GM12875 (cell line): Measurements from ENCODE around the gene SEMA6A.

ENCODE experiments used
- H3K4me3 ChIP-seq: one replicate; pipeline ENCODE4 v1.5.1; 2011; ENCODE audit warnings: low read depth, low read length, control low read depth
- TF ChIP-seq, protein P1 (sequence below): IDR thresholded peaks from 2 replicates; pipeline ENCODE4 v1.5.1; 2011; ENCODE audit warnings: low read depth, mild to moderate bottlenecking, control low read depth, inconsistent platforms, low read length, moderate library complexity, borderline replicate concordance; ENCODE audit not compliant: insufficient read depth

Gene SEMA6A

DNA sequence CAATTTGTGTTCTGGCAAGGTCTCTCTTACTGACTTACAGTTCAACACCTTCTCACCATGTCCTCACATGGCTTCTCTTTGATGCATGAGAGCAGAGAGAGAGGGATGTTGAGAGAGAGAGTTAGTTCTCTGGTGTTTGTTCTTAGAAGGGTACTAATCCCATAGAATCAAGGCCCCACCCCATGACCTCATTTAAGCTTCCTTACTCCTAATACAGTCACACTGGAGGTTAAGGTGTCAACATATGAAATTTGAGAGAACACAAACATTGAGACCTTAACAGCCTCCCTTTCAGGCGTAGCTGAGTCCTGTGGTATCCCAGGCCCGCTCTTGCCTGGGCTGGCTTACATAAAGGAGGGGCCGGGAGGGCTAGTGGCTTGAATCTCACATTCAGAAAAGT is 10.6 kb upstream of the SEMA6A start:
- TF ChIP-seq, protein P1, sequence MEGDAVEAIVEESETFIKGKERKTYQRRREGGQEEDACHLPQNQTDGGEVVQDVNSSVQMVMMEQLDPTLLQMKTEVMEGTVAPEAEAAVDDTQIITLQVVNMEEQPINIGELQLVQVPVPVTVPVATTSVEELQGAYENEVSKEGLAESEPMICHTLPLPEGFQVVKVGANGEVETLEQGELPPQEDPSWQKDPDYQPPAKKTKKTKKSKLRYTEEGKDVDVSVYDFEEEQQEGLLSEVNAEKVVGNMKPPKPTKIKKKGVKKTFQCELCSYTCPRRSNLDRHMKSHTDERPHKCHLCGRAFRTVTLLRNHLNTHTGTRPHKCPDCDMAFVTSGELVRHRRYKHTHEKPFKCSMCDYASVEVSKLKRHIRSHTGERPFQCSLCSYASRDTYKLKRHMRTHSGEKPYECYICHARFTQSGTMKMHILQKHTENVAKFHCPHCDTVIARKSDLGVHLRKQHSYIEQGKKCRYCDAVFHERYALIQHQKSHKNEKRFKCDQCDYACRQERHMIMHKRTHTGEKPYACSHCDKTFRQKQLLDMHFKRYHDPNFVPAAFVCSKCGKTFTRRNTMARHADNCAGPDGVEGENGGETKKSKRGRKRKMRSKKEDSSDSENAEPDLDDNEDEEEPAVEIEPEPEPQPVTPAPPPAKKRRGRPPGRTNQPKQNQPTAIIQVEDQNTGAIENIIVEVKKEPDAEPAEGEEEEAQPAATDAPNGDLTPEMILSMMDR: no peak

DNA sequence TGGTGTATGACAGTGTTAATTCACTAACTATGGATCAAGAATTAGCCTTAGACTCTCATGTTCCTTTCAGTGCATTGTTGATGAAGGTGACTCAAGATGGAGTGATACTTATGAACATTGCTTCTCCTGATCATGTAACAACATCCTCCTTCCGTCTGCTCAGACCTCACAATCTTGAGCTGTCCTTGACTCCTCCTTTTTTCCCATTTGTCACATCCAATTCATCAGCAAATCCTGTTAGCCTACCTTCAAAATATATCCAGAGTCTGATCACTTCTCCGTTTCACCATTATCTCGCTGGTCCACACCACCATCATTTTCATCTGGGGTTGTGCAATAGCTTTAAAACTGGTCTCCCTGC is 9.2 kb upstream of the SEMA6A start:
- TF ChIP-seq, protein P1: no peak
- no peak overlapping the region for H3K4me3 ChIP-seq

More for the DNA sequence above, 10.6 kb upstream of the SEMA6A start:
- H3K4me3 ChIP-seq: no peak overlapping the region

DNA sequence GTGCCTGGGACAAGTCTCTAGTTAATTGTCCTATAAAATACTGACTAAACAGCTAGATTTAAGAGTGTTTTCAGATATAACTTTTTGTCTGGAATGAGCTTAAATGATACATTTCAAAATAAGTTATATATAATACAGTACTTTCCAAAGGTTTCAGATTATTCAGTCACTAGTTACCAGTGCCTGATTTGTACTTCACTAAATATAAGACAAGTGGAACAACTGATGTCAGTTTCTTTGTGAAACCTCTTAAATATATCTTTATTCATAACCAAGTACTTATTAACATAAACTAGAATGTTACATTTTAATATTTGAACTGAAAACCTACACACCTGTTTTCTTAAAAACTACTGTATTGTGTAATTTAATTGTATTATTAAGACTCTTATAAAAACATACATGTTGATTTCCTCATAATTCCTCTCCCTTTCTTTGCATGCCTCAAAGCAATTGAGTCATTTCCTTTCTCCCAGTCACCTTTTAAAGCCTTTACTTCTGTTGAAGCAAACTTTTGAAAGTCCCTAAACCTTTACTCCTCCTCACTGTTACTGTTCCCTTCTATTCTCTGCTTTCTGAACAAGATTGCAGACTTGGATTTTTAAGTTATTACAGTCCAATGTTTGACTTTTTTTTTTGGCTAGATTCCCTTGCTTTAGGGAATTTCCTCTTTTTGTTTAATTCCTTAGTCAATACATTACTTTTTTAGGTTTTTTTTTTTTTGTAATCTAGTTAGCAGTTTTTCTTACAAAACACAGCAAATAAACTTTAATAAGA is 8.7 kb upstream of the SEMA6A start:
- no peak overlapping the region for H3K4me3 ChIP-seq
- TF ChIP-seq, protein P1: no peak

DNA sequence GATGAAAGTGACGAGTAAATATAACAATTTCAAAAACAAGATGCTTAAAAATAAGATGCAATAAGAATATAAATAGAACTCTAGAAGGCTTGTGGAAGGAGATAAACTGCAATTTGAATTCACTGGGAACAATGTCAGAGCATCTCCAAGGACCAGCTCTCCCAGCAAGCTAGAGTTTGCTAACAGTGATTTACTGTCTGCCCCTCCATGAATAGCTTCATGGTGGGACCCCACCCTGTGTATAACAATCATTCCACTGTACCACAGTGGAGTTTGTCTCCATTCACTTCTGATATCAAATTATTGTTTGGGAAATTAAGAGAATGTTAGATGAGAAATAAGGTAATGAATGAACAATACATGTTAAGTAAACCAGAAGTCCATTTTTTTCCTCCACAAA is 7.3 kb upstream of the SEMA6A start:
- H3K4me3 ChIP-seq: no peak overlapping the region
- TF ChIP-seq, protein P1: no peak

DNA sequence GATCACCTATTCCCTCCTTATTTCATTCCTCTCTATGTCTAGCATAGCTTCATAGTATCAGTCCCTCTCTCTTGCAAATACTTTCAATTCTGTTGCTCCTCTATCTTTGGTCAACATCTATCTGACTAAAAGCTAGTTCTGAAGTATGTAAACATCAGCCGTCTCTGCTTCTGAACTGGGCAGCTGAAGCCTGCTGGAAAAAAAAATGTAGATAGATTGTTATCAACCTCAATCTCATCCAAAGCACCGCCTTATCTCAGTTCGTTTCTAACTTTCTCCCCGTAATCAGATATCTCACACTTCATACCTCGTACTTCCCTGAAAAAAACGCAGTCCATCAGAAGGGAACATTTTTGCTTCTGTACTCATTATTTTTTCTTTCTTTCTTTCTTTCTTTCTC is 4.5 kb upstream of the SEMA6A start:
- TF ChIP-seq, protein P1: no peak
- H3K4me3 ChIP-seq: no peak overlapping the region

DNA sequence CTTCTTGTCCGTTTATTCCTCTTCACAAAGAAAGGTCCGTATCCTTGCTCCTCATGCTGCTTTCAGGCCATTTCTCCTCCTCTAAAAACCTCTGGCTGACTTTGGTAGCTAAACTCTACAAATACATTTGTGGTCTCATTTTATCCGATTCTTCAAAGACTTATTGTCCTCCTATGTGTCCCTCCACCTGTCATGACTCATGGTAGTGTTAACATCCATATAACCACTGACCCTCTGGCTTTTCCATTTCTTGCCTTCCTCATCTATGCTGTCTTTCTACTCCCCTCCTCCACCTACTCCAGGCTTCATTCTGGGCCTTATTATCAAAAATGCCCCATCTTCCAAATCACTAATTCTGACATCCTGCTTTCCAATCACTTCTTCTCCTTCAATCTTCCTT is 4.1 kb upstream of the SEMA6A start:
- H3K4me3 ChIP-seq: no peak overlapping the region
- TF ChIP-seq, protein P1: no peak

DNA sequence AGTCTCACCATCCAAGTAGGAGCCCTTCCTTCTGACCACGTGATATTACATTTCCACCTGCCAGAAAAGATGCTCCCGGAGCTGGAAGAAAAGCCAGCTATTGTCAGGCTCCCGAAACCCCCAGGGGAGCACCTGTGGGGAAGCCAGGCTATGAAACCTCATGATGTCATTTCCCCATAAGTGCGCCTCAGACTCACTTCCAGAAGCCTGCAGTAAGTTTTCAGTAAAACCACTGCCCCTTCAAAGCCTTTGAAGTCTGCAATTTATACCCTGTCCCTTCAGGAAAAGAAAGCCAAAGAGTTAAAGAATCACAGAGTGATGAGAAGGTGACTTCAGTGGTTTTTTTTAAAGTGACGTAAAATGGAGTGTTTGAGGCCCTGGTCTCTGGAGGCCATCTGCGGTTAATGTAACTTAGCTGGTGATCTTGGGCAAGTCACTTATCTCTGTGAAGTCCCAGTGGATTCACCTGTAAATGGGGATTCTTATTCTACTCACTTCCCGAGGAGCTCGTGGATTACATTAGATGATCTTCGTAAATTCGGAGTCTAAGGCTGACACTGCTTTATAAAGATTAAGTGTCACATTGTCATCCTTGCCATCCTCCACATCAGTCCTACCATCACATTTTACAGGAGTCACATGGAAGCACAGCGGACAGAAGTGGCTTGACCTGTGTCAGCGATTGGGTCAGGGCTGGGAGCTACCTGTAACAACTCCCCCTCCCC is 2.6 kb upstream of the SEMA6A start:
- H3K4me3 ChIP-seq: no peak overlapping the region
- TF ChIP-seq, protein P1: no peak
